ENCODE data around the gene TMEM213.

TMEM213 gene

GRCh38 chr7:138843632-138844580 is 46.1 kb downstream of the TMEM213 start:
- DNase-seq, result no peak

DNA sequence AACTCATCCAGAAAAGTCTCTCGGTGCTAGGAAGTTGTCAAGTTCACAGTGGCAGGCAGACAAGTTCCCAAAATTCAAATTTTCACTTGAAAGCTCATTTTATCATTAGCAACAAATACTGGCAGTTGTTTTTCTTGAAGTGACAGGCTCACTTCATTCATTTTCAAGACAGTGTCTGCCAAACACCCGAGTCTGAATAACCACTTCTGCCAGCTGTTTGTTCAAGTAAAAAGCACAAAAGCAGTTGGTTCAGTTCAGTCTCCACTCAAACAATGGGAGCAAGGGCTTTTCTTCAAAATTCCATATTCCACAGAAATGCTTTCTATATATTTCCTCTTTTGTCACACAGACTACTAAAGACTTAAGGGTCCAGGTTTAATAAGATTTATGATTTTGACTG is 47.9 kb downstream of the TMEM213 start:
- DNase-seq, result no peak

DNA sequence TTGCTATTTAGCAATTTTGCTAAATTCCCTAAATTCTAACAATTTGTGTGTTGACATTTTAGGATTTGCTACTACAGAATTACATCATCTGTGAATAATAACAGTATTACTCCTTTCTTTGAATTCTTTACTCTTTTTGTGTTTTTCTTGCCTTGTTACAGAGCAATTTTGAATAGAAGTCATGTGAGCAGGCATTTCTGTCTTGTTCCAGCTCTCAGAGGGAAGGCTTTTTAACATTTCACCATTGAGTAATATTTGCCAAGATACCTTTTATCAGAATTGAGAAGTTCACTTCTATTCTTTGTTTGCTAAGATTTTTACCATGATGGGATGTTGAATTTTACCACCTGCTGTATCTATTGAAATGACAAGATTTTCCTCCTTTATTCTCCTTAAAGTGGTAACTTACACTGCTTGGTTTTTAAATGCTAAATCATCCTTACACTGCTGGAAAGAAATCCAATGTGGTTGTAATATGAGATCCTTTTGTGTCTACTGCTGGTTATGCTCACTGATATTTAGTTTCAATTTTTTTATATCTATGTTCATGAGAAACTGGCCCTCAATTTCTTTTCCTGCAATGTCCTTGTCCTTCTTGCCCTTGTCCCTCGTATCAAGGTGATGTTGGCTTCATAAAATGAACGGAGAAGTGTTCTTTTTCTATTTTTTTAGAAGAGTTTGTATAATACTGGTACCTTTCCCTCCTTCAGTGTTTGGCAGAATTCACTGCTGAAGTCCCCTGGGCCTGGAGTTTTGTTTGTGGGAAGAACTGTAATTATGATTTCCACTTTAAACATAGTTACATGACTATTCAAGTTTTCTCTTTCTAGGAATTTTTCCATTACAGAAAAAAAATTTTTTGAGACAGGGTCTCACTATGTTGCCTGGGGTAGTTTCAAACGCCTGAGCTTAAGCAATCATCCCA is 50.5 kb downstream of the TMEM213 start:
- DNase-seq, result no peak

GRCh38 chr7:138849701-138850100 is 51.9 kb downstream of the TMEM213 start:
- no peak for DNase-seq

- DNase-seq, result no peak
Observed at GRCh38 chr7:138852469-138852868, 54.7 kb downstream of the TMEM213 start.

DNA sequence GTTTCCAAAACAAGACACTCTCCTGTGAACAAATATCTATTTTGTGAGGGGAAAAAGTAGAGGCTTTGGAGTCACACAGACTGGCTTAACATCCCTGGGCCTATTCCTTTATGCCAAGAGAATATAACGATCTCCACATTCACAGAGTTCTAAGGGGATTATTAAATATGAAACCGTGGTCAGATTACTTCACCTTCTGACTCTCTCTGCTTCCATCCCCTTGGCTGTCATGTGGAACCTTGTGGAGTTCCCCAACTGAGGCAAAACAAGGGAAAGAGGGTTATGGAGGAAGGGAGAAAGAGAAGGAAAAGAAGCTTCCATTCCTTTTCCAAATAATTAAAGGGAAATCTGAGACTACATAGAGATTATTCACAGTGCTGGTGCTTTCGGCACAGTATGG is 55.7 kb downstream of the TMEM213 start:
- no peak for DNase-seq

DNA sequence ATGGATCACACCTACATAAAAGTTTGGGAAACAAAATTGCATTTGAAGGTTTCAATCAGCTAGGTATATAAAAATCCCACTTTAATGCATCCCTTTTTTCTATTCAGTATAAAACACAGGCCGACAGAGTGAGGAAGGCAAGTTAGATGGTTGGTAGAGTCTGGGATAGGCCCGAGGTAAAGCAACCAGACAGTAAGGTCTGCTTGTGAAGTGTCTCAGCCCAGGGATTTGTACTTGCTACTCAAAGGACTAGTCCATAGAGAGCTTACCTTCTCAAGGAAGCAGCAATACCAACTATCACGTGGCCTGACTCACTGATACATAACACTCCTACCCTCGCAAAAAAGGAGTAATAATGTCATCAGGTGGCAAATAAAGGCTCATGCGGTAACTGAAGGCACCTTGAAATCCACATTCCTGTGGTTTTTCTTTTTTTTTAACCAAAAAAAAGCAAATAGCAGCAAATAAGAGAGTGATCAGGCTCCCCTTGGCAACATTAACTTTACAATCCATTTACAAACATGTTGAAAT is 56.4 kb downstream of the TMEM213 start:
- DNase-seq, result no peak

GRCh38 chr7:138857728-138858127 is 59.9 kb downstream of the TMEM213 start:
- no peak for DNase-seq

DNA sequence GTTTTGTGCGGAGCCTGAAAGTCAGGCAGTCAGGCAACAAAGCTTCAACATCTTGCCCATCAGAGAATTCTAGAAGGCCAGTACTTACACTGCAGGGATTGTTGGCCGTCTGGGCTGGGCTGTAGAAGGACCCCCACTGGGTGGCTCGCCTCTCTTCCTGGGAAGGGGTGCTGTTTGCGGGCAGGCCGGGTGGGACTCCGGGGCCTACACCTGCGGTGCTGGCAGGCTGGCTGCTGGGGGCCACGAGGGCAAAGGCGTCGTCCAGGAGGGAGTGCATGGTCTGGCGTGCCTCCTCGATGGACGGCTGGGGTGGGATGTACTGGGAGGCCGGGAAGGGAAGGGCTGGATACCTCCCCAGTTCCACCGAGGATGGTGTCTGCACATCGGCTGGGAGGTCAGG is 63.3 kb downstream of the TMEM213 start:
- DNase-seq, result no peak

GRCh38 chr7:138863931-138864330 is 66.1 kb downstream of the TMEM213 start:
- DNase-seq, result no peak

- DNase-seq, result no peak
Observed at GRCh38 chr7:138864667-138865066, 66.9 kb downstream of the TMEM213 start.

DNA sequence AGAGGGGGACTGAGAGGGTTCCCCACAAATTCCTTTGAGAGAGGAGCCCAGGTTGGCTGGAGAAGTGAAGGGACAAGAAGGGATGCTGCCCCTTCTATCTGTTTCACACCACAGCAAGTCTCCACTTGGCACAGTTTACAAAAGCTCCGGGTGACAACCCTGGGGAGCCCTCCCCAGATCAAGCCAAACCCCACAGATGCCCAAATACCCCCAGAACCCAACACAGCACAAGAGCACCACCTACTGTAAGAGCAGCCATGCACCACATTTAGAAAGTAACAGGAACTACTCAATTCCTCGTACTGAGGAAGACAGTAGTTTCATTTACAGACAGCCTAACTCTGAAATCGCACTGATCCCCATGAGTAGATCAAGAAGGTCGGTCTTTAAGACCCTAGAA is 68.0 kb downstream of the TMEM213 start:
- no peak for DNase-seq

DNA sequence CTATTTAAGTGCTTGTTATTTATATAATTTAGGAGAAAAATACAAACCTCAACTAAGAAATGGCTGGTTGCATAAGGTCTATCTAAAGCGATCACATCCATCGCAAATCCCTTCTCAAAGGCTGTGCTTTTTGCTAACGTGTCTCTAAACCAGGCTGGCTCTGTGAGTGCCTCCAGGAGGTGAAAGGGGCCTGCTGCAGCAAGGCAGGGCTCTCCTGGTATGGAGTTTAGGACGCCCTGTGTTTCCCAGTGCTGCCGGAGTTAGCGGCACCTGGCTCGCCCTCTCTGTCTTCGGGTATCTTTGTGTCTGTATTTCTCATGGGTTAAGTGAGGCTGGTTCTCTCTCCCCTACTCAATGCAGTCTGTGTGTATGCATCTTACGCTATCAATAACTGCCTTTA is 68.6 kb downstream of the TMEM213 start:
- DNase-seq, result no peak

- DNase-seq, result no peak
Observed at GRCh38 chr7:138867744-138868143, 70.0 kb downstream of the TMEM213 start.

- DNase-seq, result no peak
Observed at GRCh38 chr7:138868711-138869110, 70.9 kb downstream of the TMEM213 start.

DNA sequence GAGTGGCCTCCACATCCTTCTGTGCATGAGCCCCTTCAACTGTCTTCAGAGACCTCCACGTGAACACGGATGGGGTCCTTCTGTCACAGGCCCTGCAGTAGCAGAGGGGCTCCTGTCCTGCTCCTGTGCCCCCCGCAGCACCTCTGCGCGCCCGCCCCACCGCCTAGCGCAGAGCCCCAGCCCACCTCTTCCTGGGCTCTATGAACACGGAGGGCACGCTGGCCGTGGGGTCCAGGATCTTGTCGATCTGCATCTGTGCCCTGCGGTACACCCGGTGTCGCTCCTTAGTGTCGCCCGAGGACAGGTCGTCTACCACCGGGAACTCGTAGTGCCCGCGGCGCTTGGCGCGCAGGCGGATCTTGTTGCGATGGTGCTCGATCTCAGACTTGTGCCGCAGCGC is 71.6 kb downstream of the TMEM213 start:
- DNase-seq, result no peak

- DNase-seq, result no peak
Observed at GRCh38 chr7:138871065-138871813, 73.4 kb downstream of the TMEM213 start.

GRCh38 chr7:138871814-138872090 is 74.0 kb downstream of the TMEM213 start:
- no peak for DNase-seq

GRCh38 chr7:138872576-138872975 is 74.8 kb downstream of the TMEM213 start:
- DNase-seq, result no peak

- no peak for DNase-seq
Observed at GRCh38 chr7:138873220-138873892, 75.6 kb downstream of the TMEM213 start.

GRCh38 chr7:138875794-138876193 is 78.0 kb downstream of the TMEM213 start:
- DNase-seq, result no peak

DNA sequence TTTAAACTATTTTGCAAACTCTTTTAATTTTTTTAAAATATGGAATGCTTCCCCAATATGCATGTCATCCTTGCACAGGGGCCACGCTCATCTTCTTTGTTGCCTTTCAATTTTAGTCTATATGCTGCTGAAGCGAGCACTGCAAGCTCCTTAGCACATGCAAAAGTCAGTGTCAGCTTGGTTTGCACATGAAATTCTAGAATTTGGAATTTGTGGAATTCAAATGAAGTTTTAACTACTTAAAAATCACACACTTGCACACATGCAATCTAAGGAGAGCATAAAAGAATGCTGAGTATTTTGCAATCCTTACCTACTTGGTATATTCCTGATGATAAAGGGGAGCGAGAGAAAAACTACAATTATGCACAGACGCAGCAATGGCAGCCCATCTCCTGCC is 78.5 kb downstream of the TMEM213 start:
- DNase-seq, result no peak
